ENCODE data around the gene NIP7. TPM values are rescaled to one million over a fixed set of nuclear protein-coding genes. Genes with fewer than 3 reads are reported as not detected.

The NIP7 gene
- polyA plus RNA-seq, 1 donor (not counting 4 experiments of a cell fraction or from before 2014, with no cell fraction given): 31.3 TPM

DNA sequence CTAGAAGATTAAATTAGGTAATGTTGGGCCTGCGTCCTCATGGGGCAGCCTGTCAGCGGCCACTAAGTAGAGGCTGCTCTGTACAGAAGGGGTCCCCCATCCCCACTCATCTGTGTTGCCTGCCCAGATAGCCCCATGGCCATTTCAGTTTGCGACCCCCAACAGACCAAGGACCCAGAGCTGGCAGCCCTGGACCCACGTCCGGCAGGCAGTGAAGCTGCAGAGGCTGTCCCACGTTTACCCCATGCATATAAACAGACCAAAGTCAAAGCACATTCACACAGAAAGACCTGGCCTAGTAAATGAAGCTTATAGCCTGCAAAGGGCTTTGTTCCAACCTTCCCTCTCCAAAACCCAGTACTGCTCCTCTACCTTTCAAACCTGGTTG is 13.8 kb upstream of the NIP7 start:
- Histone ChIP-seq H3K9ac (ENCODE audit: control insufficient read depth, extremely low read depth, insufficient read depth, low read length) (no peak overlapping the region), H4K20me1 (ENCODE audit: control insufficient read depth, extremely low read depth, insufficient read depth, low read length) (peaks cover 13% of the 10 kb centered on the region), H2AFZ (ENCODE audit: control insufficient read depth, low read length) (no peak overlapping the region), H3K4me2 (ENCODE audit: control insufficient read depth, extremely low read depth, insufficient read depth, low read depth, low read length) (no peak overlapping the region), H3K27me3 (ENCODE audit: control insufficient read depth, extremely low read depth, insufficient read depth, low read length) (no peaks in the 10 kb centered on the region), H3K9me3 (ENCODE audit: control insufficient read depth, low read depth, low read length) (no peaks in the 10 kb centered on the region), H3K4me1 (ENCODE audit: control insufficient read depth, extremely low read depth, insufficient read depth, low read length) (peaks cover 15% of the 10 kb centered on the region), H3K9me1 (ENCODE audit: control insufficient read depth, extremely low read depth, insufficient read depth, low read length) (no peaks in the 10 kb centered on the region), H3K79me2 (ENCODE audit: control insufficient read depth, insufficient read depth, low read length) (peaks cover 76% of the 10 kb centered on the region), H3K4me3 (ENCODE audit: control insufficient read depth in 2 of 3, extremely low read depth in 1 of 3, insufficient read depth in 2 of 3, low read depth in 1 of 3, low read length in 3 of 3) (no peak overlapping the region), H3K36me3 (ENCODE audit: control insufficient read depth in 2 of 2, extremely low read depth in 1 of 2, insufficient read depth in 2 of 2, low read length in 2 of 2) (peaks cover 30 to 50% of the 10 kb centered on the region in 2 experiments), H3K27ac (ENCODE audit: control insufficient read depth, insufficient read depth, low read length) (no peak overlapping the region)
- TF ChIP-seq EZH2 (IDR thresholded peaks at IDR 0.05; ENCODE audit: low read length): no peak
- TF ChIP-seq, protein P1, sequence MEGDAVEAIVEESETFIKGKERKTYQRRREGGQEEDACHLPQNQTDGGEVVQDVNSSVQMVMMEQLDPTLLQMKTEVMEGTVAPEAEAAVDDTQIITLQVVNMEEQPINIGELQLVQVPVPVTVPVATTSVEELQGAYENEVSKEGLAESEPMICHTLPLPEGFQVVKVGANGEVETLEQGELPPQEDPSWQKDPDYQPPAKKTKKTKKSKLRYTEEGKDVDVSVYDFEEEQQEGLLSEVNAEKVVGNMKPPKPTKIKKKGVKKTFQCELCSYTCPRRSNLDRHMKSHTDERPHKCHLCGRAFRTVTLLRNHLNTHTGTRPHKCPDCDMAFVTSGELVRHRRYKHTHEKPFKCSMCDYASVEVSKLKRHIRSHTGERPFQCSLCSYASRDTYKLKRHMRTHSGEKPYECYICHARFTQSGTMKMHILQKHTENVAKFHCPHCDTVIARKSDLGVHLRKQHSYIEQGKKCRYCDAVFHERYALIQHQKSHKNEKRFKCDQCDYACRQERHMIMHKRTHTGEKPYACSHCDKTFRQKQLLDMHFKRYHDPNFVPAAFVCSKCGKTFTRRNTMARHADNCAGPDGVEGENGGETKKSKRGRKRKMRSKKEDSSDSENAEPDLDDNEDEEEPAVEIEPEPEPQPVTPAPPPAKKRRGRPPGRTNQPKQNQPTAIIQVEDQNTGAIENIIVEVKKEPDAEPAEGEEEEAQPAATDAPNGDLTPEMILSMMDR (optimal IDR thresholded peaks at IDR 0.05 in 1 of 3, IDR thresholded peaks at IDR 0.05 in 1 of 3, conservative IDR thresholded peaks at IDR 0.05 in 1 of 3; ENCODE audit: extremely low read depth in 1 of 3, insufficient read depth in 2 of 3, low read length in 3 of 3): no peak
- no peak for FAIRE-seq
- dilution Hi-C loops (cut with MboI; ENCODE audit: extremely low pct_ligation_motif_present, low sequenced_read_pairs): no loop called here
- DNase-seq (ENCODE audit: low read depth, low spot score): no peak

DNA sequence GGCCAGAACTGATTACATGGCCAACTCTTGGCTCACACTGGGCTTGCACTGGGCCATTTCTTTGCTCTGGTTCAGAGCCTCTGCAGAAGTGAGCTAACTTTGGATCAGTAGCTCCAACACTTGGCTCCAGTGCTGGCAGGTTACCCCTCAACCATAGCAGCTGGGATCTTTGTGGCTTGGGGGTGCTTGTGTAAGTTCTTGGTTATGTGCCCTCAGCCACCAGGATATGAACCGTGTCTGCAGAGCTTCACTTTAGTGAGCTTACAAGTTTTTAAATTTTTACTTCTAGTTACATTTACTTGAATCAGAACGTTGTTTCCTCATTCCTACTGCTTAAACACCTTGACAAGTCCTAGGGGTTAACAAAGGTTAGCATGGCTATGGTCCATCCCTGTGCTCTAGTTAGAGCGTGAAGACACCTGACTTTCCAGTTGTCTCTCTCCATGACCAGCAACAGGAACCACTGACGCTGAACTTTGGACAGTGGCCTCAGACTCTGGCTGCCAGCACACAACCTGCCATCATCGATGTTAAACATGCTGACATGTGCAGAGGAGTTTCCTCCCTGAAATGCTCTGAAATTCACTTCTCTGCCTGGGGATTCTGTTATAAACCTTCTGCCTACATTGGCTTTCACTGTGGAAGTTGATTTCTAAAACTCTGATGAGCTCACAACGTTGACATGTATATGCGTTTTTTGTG is 13.2 kb upstream of the NIP7 start:
- Histone ChIP-seq H4K20me1 (ENCODE audit: control insufficient read depth, extremely low read depth, insufficient read depth, low read length) (peaks cover 11% of the 10 kb centered on the region), H3K9me1 (ENCODE audit: control insufficient read depth, extremely low read depth, insufficient read depth, low read length) (no peaks in the 10 kb centered on the region), H3K27ac (ENCODE audit: control insufficient read depth, insufficient read depth, low read length) (no peak overlapping the region), H3K4me1 (ENCODE audit: control insufficient read depth, extremely low read depth, insufficient read depth, low read length) (peaks cover 15% of the 10 kb centered on the region), H3K36me3 (ENCODE audit: control insufficient read depth in 2 of 2, extremely low read depth in 1 of 2, insufficient read depth in 2 of 2, low read length in 2 of 2) (peaks cover 26 to 45% of the 10 kb centered on the region in 2 experiments), H3K4me3 (ENCODE audit: control insufficient read depth in 2 of 3, extremely low read depth in 1 of 3, insufficient read depth in 2 of 3, low read depth in 1 of 3, low read length in 3 of 3) (no peak overlapping the region), H3K9ac (ENCODE audit: control insufficient read depth, extremely low read depth, insufficient read depth, low read length) (no peak overlapping the region), H3K27me3 (ENCODE audit: control insufficient read depth, extremely low read depth, insufficient read depth, low read length) (no peaks in the 10 kb centered on the region), H3K79me2 (ENCODE audit: control insufficient read depth, insufficient read depth, low read length) (peaks cover 72% of the 10 kb centered on the region), H2AFZ (ENCODE audit: control insufficient read depth, low read length) (no peak overlapping the region), H3K9me3 (ENCODE audit: control insufficient read depth, low read depth, low read length) (no peaks in the 10 kb centered on the region), H3K4me2 (ENCODE audit: control insufficient read depth, extremely low read depth, insufficient read depth, low read depth, low read length) (no peak overlapping the region)
- TF ChIP-seq, protein P1 (optimal IDR thresholded peaks at IDR 0.05 in 1 of 3, IDR thresholded peaks at IDR 0.05 in 1 of 3, conservative IDR thresholded peaks at IDR 0.05 in 1 of 3; ENCODE audit: extremely low read depth in 1 of 3, insufficient read depth in 2 of 3, low read length in 3 of 3): no peak
- TF ChIP-seq EZH2 (IDR thresholded peaks at IDR 0.05; ENCODE audit: low read length): no peak
- dilution Hi-C loops (cut with MboI; ENCODE audit: extremely low pct_ligation_motif_present, low sequenced_read_pairs): no loop called here
- DNase-seq (ENCODE audit: low read depth, low spot score) (no peak), FAIRE-seq (no peak)
